Endometrium (tissue), 2 donors: ENCODE measurements around the gene PDLIM1.

Experiments used
- FAIRE-seq: peaks from 2 replicates; lab custom pipeline; 2012; peaks lifted over from hg19 to GRCh38; lab: Jason Lieb, UNC
- donor health status: control.
- donor health status: control.

The PDLIM1 gene

DNA sequence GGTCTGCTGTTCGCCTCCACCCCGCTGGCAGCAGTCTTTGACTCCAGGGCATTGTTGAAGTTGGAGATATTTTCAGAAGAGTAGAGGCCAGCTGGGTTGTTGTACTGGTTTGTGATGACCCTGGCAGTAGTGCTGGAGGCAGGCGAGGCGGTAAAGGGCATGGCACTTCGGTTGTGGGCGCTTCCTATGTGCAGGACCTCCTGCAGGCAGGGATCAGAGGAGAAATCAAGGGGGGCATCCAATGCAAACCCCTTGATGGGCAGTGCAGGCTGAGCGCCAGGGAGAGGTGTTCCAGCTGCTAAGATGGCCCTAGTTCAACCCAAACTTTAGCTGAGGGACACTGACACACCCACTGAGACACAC is 27.0 kb downstream of the PDLIM1 start:
- no peak for FAIRE-seq

DNA sequence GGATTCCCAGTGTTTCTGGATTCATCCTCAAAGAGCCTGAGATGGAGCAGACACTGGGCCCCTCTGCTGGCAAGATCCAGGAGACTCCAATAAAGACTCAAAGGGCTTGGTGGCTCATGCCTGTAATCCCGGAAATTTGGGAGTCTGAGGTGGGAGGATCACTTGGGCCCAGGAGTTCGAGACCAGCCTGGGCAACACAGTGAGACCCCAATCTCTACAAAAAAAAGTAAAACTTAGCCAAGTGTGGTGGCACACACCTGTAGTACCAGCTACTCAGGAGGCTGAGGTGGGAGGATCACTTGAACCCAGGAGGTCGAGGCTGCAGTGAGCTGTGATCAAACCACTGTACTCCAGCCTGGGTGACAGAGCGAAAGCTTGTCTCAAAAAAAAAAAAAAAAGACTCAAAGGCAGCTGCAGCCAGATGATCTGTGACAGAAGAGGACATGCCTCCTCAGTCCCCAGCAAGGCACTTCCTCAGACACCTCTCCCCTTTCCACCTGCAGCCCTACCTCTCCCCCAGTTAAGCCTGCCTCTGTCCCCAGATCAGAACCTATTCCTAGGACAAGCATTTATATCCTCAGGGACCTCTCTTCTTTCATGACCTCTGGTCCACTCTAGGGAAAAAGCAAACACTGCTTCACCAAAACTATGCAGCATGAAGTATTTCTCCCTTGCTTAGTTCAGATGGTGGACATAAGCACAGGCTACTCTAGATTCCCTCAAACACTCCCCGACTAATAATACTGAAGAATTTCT is 27.9 kb downstream of the PDLIM1 start:
- FAIRE-seq, result no peak

GRCh38 chr10:95261926-95262325 is 28.9 kb downstream of the PDLIM1 start:
- FAIRE-seq, result no peak

DNA sequence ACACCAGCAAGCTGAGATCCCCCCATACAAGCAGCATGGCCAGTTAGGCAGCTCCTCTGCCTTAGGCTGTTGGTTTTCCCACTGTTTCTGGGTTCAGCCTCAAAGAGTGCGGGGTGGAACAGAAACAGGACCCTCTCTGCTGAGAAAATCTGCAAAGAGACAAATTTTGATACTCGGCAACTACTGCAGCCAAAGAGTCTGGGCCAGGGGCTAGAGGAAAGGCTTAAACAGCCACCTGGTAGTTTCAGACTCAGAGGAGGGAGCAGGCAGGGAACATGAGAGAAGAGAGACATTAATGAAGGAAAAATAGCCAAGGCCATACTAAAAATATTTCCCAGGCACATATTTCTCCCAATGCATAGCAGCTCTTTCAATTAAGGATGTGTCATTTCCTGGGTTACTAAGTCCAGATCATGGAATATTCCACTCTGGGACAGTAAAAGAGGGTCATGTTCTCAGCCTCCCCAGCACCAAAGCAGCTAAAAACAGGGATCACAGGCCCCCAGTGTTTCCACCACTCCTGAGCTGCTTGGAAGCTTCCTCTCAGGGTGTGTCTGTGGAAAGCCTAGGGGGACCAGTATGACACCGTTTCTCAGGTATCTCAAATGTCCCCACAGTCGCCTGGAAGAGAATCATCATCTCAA is 29.8 kb downstream of the PDLIM1 start:
- FAIRE-seq, result no peak

DNA sequence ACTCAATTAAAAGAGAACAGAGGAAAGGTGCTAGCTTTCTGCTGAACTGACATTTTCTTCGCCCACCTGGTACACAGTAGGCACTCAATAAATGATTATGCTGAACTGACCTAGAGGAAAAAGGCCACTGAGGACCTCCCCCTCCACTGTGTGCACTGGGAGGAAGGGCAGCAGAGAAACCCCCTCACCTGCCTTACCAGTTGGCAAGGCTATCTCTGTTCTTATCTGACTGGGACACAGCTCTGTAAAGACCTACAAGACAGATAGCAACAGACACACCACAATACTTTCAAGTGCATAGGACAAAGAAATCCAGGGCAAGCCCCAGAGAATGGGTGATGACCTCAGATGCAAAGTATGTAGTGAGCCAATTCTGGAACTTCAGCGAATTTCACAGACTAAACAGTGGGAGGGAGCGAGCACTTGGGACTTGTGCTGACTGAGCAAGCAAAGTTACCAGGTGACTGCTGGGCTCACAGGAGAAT is 30.4 kb downstream of the PDLIM1 start:
- no peak for FAIRE-seq

DNA sequence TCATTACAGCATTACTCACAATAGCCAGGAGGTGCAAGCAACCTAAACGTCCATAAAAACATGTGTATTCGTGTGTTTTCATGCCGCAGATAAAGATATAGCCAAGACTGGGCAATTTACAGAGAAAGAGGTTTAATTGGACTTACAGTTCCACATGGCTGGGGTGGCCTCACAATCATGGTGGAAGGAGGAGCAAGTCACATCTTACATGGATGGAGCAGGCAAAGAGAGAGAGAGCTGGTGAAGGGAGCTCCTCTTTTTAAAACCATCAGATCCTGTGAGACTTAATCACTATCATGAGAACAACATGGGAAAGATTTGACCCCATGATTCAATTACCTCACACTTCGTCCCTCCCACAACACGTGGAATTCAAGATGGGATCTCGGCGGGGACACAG is 33.0 kb downstream of the PDLIM1 start:
- FAIRE-seq, result no peak

DNA sequence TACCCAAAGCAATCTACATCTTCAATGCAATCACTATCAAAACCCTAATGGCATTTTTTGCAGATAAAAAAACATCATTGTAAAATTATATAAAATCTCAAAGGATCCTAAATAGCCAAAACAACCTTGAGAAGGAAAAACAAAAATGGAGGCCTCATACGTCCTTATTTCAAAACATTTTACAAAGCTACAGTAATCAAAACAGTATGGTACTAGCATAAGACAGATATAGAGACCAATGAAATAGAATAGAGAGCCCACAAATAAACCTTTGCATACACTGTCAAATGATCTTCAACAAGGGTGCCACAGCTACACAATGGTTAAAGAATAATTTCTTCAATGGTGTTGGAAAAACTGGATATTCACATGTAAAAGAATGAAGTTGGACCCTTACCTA is 34.5 kb downstream of the PDLIM1 start:
- FAIRE-seq, result no peak

GRCh38 chr10:95254629-95255028 is 36.2 kb downstream of the PDLIM1 start:
- no peak for FAIRE-seq

GRCh38 chr10:95253686-95254085 is 37.1 kb downstream of the PDLIM1 start:
- no peak for FAIRE-seq

GRCh38 chr10:95253007-95253406 is 37.8 kb downstream of the PDLIM1 start:
- no peak for FAIRE-seq

DNA sequence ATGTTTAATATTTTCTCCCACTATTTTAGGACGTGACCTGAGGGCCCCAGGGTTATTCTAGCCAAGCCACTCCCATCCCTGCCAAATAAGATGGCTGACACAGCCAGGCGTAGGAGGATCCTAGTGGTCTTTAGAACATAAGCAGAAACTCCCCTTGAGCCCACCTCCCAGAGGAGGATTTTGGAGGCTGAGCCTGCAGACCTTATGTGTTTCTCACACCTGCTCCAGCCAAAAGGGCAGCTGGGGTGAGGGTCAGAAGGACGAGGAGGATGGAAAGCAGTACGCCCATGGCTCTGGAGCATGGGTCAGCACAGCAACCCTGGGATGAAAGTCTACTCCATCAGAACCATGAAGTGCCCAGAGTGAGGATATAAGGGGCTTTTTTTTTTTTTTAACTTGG is 39.9 kb downstream of the PDLIM1 start:
- FAIRE-seq, result no peak

GRCh38 chr10:95249467-95249866 is 41.3 kb downstream of the PDLIM1 start:
- no peak for FAIRE-seq

DNA sequence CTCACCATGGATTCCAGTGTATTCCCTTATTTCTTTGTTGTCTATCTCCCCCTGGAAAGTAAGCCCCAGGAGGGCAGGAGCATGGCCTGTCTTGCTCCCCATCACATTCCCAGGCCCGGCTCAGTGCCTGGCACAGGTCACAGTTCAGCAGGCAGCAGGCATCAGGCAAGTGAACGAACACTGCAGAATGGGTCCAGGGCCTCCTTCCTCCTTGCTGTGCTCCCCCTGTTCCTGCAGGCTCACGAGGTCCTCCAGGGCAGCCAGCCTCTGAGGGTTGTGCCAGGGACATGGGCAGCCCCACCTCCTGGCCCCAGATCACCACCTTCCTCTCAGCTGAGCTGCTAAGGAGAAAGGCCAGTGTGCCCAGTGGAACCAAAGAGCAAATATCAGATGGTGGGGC is 41.8 kb downstream of the PDLIM1 start:
- FAIRE-seq, result no peak

DNA sequence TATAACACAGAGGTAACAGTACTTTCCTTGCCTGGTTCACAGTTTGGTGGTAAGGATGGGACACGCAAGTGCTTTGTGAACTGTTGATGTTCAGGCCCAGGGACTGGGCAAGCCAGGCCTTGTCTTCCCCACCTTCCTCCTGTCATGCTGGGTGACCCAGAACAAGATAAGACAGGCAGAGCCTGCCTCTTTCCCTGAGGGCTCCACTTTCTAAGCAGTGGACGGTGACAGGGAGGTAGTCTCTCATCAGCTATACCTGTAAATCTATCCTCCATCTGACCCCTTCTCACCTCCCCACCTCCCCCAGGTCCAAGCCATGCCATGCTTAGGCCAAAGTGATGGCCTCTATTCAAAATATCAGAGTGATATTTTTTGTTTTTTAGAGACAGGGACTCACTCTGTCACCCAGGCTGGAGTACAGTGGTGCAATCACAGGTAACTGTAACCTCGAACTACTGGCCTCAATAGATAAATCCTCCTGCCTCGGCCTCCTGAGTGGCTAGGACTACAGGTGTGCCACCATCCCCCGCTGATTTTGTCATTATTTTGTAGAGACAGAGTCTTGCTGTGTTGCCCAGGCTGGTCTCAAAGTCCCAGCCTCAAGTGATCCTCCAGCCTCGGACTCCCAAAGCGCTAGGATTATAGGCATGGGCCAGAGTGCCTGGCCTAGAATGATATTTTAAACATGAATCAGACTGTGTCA is 42.8 kb downstream of the PDLIM1 start:
- no peak for FAIRE-seq

GRCh38 chr10:95247200-95247880 is 43.5 kb downstream of the PDLIM1 start:
- FAIRE-seq, result no peak

- no peak for FAIRE-seq
Measured at GRCh38 chr10:95246582-95247051, 44.2 kb downstream of the PDLIM1 start.

- no peak for FAIRE-seq
Measured at GRCh38 chr10:95245425-95246055, 45.3 kb downstream of the PDLIM1 start.

DNA sequence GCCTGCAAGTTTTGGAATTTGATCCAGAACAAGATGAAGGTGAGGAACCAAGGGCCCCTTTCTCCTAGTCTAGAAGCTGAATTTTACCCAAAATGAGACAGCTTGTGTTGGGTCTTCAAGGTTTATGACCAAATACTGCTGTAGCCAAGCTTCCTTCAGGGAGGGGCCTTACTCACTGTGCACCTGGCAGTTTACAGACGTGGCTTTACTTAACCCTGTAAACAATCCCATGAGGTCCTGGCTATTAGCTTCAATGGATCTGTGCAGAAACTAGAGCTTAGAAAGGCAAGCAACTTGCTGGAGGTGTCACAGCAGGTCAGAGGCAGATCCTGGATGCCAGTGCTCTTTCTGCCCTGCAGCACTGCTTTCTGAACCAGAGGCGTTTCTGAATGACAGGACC is 46.7 kb downstream of the PDLIM1 start:
- no peak for FAIRE-seq

- FAIRE-seq, result no peak
Measured at GRCh38 chr10:95243318-95243617, 47.5 kb downstream of the PDLIM1 start.

DNA sequence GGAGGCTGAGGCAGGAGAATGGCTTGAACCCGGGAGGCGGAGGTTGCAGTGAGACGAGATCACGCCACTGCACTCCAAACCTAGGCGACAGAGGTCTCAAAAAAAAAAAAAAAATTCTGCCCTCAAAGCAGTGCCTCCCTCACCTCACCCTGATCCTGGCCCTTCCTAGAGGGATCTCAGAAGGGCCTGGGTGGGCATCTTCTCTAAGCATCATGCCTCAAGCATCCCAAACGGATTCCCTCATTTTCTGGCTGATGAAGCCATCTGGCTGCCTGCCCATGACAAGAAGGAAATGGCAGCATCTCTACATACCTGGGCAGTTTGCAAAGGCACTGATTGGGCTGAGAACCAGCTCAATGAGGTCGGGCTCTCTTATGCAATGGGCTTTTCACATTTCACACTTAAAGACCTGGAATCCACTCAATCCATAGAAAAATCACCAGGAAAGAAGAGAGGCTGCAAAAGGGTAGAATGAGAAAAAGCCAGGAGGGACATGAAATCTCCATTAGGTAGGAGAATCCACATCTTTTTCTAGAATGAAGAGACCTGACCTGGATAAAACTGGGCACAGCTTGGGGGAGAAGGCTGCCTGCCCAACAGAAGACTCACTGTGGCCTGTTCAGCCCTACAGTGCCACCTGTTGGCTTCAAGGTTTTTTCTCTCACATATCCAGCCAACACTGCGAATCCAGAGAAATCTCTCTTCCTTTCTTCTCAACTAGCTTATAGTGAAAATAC is 48.1 kb downstream of the PDLIM1 start:
- FAIRE-seq, result no peak

DNA sequence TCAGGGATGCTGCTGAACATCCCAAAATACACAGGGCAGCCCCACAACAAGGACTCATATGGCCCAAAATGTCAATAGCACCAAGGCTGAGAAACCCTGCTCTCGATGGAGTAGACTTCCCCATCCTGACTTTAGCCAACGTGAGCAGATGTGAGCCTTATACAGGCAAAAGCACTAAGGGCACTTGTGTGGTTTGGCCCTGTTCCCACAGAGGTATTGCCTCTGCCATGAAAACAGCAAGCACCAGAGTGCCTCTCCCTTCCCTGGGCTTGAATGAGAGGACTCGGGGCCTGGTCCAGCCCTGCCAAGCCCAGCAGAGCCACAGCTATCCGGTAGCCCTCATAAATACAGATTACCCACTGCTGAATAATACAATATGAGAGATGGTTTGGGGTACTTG is 49.3 kb downstream of the PDLIM1 start:
- FAIRE-seq, result no peak

- FAIRE-seq, result no peak
Measured at GRCh38 chr10:95240811-95241210, 50.0 kb downstream of the PDLIM1 start.
